Umbilical cord (tissue), 2 donors: ENCODE measurements around the gene GALNT9. TPM values are rescaled to one million over a fixed set of nuclear protein-coding genes. Genes with fewer than 3 reads are reported as not detected.
"Not testable (repeated sequence)": the region's sequence is repeated elsewhere in the genome, so short reads cannot be mapped to it uniquely, and the experiment has no call there.

Source experiments
- DNase-seq: peaks from one replicate; pipeline ENCODE4 v3.0.0-alpha.2; 2015; ENCODE audit warnings: low spot score
- total RNA-seq: library from RNA; depleted of rRNA; stranded (reverse); fragments of >200 nt; gene quantifications from one replicate; pipeline ENCODE4 v1.2.3, GENCODE V29; 2014; ENCODE audit warnings: low replicate concordance; ENCODE audit not compliant: insufficient read depth

The GALNT9 gene
- total RNA-seq, 1 donor from 2014 or later, result 1.9 TPM

DNA sequence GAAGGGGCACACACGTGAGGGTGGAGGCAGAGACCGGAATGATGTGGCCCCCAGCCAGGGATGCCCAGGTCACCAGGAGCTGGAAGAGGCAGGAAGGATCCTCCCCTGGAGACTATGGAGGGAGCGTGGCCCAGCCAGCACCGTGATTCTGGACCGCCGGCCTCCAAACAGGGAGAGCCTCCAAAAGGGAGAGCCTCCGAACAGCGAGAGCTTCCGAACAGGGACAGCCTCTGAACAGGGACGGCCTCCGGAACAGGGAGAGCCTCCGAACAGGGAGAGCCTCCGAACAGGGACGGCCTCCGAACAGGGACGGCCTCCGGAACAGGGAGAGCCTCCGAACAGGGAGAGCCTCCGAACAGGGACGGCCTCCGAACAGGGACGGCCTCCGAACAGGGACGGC lies 33.8 kb downstream of the GALNT9 start:
- not testable (repeated sequence) for DNase-seq

DNA sequence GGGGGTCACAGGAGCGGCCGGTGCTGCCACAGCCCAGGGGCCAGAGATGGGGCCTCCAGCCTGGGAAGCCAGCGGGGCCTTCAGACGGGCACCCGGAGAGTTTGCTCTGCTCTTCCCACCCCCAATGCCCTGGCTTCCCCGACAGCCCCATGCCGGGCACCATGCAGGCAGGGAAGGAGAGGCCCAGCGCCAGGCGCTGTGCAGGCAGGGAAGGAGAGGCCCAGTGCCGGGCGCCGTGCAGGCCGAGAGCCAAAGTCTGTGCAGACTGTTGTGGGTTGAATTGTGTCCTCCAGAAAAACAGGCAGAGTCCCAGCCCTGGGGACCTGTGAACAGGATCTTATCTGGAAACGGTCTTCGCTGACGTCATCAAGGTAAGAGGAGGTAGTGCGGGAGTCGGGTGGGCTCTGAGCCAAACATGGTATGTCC lies 34.3 kb downstream of the GALNT9 start:
- DNase-seq, result no peak

- no peak for DNase-seq
Observed at GRCh38 chr12:132294121-132295034, 35.0 kb downstream of the GALNT9 start.

DNA sequence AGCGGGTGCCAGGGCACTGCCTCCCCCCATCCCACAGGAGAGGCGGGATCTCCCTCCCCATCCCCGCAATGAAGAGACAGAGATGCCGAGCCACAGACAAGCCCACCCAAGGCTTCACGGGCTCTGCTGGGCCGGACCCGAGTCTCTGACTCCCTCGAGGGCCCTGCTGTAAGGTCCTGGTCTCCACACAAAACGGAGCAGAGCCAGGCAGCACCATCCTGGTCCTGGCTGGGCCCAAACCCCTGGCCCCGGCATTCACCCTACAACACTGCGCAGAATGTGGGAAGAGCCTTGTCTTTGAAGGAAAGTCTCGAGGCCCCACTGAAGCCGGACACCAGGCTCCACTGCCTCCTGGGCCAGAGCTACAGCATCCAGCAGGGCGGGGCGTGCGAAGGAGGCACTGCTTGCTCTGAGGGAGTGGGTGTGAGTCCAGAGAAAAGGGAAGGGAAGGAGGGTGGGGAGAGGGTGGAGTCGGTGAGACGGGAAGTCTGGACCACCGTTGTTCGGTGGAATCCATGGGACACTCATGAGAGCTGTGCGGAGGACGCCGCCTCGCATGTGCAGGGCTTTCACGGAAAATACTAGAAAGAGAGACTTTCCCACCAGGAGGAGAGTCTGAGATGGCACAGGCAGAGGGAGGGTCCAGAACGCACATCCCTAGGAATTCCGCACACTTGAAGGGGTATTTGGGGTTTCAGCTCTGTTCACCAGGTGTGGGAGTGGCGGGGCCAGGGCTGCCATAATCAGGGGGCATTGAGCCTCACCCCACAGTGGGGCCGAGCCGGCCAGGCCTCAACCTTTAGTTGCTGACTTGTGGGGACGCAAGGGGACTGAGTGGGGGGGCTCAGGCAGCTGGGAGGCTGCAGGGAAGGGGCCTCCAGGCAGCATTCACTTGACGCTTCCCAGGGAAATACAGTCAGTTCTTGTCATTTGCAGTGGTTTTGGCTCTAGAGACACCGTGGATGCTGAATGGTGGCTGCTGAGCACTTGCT lies 36.8 kb downstream of the GALNT9 start:
- no peak for DNase-seq

GRCh38 chr12:132291402-132292175 lies 37.8 kb downstream of the GALNT9 start:
- no peak for DNase-seq

GRCh38 chr12:132290203-132290540 lies 39.2 kb downstream of the GALNT9 start:
- DNase-seq, result no peak

- DNase-seq, result no peak
Observed at GRCh38 chr12:132289356-132290202, 39.8 kb downstream of the GALNT9 start.

- DNase-seq, result no peak
Observed at GRCh38 chr12:132288516-132289215, 40.7 kb downstream of the GALNT9 start.

GRCh38 chr12:132287391-132288238 lies 41.8 kb downstream of the GALNT9 start:
- no peak for DNase-seq

DNA sequence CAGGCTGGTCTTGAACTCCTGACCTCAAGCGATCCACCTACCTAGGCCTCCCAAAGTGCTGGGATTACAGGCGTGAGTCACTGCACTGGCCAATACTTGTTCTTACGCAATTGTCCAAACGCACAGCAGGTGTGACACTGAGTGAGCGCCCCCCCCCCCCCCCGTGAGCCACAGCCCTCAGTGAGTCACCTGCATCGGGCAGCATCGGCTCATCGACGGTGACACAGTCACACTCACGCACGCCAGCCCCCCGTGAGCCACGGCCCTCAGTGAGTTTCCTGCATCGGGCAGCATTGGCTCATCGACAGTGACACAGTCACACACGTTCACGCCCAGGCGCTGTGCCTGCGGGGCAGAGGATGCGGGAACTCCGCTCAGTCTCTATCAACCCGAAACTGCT lies 42.5 kb downstream of the GALNT9 start:
- DNase-seq, result no peak

- peak; percentile 94 for DNase-seq
Observed at GRCh38 chr12:132285991-132286681, 43.3 kb downstream of the GALNT9 start.

DNA sequence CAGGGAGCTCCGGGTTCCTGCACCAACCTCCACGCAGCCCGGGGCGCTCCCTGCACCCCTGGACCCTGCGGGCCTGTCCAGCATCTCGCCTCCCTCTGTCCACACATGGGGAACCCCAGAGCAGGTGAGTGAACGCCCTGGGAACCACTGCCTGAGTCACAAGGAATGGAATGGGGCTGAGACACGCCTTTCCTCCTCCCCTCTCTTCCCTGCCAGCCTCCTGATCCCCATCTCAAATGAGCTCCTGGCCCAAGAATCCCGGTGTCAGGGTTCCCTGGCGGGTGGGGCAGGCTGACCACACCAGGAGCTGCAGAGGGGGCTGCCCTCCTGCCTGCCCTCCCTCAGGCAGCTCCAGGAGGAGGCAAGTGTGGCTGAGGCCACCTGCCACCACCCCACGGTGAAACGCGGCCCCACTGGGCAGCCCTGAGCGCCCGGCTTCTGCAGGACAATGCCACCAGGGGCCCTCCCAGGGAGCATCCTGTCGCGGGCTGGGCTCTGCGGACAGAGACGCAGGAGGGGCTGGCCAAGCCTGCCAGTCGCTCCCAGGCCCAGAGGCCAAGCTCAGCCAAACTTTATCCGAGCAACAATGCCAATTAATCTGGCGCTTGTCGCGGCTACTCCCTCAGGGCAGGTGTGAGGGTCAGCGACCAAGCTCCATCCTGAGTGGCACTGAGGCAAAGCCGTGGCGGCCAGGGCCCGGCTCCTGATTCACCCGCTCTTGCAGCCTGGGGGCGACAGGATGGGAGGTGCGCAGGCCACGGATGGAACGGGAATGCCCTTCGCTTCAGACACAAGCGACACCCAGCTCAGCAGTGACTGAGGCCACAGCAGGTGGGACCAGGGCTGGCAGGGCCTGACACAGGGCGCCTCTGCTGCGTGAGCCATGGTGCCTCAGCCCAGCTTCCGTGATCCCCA lies 44.3 kb downstream of the GALNT9 start:
- no peak for DNase-seq

- DNase-seq, result peak; percentile 38
Observed at GRCh38 chr12:132284071-132284826, 45.1 kb downstream of the GALNT9 start.

DNA sequence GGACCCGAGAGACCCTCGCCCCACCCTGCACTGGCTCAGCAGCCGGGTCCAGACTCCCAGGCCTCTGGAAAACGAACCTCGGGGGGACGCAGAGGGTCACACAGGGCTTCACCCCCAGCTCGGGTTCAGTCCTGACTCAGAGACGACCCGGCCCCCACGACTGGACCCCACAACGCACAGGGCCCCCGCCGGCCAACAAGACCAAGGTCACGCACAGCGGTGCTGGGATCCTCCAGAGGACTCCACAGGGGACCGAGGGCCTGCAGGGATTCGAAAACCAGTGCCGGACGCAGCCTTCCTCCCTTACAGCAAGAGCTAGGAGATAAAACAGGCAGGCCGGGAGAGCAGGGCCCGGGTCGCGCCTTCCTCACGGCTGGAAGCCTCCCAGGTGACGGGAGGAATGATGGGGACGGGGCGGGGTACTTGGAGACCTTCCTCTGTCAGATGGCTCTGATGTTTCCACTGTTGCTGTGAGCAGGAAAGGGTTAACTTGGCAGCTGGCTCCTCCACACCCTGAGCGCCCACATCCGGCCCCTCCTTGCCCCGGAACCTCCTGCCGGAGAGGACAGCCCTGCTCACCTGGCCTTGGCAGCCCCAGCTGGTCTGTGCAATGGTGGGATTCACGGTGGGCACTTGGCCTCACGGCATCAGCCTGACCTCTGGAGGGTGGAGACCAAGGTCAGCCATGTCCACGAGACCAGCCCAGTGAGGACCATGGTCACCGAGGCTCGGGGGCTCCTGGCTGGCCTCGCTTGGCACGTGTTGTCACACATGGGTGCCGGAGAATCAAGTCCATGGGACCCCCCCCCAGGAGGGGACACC lies 46.2 kb downstream of the GALNT9 start:
- DNase-seq, result no peak
